ENCODE results near the gene SRPK1. TPM values are rescaled to one million over a fixed set of nuclear protein-coding genes. Genes with fewer than 3 reads are reported as not detected.
"Not testable (repeated sequence)": the region's sequence is repeated elsewhere in the genome, so short reads cannot be mapped to it uniquely, and the experiment has no call there.

The SRPK1 gene
- total RNA-seq, 1 donor = 36.6 TPM

DNA sequence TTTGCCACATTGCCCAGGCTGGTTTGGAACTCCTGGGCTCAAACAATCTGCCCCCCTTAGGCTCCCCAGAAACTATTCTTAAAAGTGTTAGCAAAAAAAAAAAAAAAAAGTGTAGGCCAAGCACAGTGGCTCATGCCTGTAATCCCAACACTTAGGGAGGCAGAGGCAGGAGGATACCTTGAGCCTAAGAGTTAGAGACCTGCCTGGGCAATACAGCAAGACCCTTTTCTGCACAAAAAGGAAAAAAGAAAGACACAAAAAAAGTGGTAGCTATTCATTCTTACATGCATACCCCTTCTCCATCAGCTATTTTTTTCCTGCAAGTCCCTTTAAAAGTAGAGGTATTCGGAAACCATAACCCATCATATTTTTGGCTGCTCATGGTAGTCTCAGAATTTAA lies 3.2 kb upstream of the SRPK1 start:
- TF ChIP-seq CTCF (IDR thresholded peaks at IDR 0.05; ENCODE audit: extremely low read depth, low read depth, low read length) = no peak
- H3K4me3 ChIP-seq (ENCODE audit: insufficient read depth, low read length) = no peak overlapping the region
- H3K27me3 ChIP-seq (ENCODE audit: insufficient read depth, low read length) = no peaks in the 10 kb centered on the region
- H3K4me1 ChIP-seq (ENCODE audit: insufficient read depth, low read length) = peaks cover 11% of the 10 kb centered on the region
- H3K79me2 ChIP-seq (ENCODE audit: insufficient read depth, low read length) = peaks cover 21% of the 10 kb centered on the region
- H3K9me3 ChIP-seq (ENCODE audit: low read depth, low read length) = no peaks in the 10 kb centered on the region
- no peak for DNase-seq (ENCODE audit: insufficient read length, low spot score, missing footprints)
- no peak overlapping the region for H2AFZ ChIP-seq (ENCODE audit: low read length)
- no peaks in the 10 kb centered on the region for H3K36me3 ChIP-seq (ENCODE audit: insufficient read depth, low read length)
- no peak overlapping the region for H3K27ac ChIP-seq (ENCODE audit: low read depth, low read length)
- no peaks in the 10 kb centered on the region for H4K20me1 ChIP-seq (ENCODE audit: insufficient read depth, low read length)
- H3K4me2 ChIP-seq (ENCODE audit: insufficient read depth, low read length) = no peak overlapping the region

GRCh38 chr6:35922139-35922554 lies 1.2 kb upstream of the SRPK1 start:
- Histone ChIP-seq H3K27me3 (ENCODE audit: insufficient read depth, low read length) (no peaks in the 10 kb centered on the region), H3K27ac (ENCODE audit: low read depth, low read length) (no peak overlapping the region), H3K4me1 (ENCODE audit: insufficient read depth, low read length) (peaks cover 25% of the 10 kb centered on the region), H3K79me2 (ENCODE audit: insufficient read depth, low read length) (peaks cover 41% of the 10 kb centered on the region), H2AFZ (ENCODE audit: low read length) (peak overlapping the region; percentile 49), H4K20me1 (ENCODE audit: insufficient read depth, low read length) (no peaks in the 10 kb centered on the region), H3K4me2 (ENCODE audit: insufficient read depth, low read length) (no peak overlapping the region), H3K36me3 (ENCODE audit: insufficient read depth, low read length) (no peaks in the 10 kb centered on the region), H3K4me3 (ENCODE audit: insufficient read depth, low read length) (no peak overlapping the region), H3K9me3 (ENCODE audit: low read depth, low read length) (no peaks in the 10 kb centered on the region)
- no peak for TF ChIP-seq CTCF (IDR thresholded peaks at IDR 0.05; ENCODE audit: extremely low read depth, low read depth, low read length)
- no peak for DNase-seq (ENCODE audit: insufficient read length, low spot score, missing footprints)

DNA sequence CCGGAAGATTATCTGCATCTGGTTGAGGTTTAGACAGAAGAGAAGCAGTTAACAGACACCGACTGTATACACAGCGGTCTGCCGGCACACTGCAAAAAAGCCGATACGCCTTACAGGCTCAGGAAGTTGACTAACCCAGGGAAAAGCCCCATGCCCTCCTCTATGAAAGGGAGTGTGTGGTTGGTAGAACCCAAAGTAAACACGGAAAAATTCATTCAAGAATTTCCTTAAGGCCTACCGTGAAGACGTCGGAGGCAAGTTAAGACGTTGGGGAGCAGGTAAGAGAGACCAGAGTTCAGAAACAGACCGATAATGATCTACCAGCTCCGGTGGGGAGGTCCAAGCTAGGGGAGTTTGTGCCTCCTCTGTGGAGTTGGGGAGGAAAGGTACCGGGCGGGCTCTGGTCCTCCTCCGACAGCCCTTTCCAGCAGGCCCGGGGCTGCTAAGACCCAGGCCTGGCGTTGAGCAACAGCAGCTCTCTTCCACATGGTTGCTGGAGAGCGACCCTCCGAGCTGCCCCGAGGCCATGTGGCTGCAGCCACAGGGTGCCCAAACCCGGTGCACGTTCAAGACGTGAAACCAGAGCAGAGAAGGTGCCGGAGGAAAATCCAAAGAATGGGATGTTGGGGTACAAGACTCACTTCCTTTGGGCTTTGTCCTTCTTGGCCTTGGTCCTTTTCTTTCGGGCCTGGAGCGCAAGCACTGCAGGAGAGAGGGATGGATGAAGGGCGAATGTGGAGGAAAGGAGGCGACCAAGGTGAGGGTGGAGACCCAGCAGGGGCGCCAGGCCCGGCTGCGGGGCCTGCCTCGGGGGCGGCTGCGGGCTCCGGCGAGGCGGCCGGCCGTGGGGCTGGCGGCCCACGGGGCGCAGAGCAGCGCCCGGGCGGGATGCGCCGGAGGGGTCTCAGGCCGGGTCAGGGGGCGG lies 809 bp downstream of the SRPK1 start:
- DNase-seq (ENCODE audit: insufficient read length, low spot score, missing footprints) = peak; percentile 90
- Histone ChIP-seq H3K9me3 (ENCODE audit: low read depth, low read length) (no peaks in the 10 kb centered on the region), H3K27ac (ENCODE audit: low read depth, low read length) (peak overlapping the region; percentile 57), H3K4me3 (ENCODE audit: insufficient read depth, low read length) (peak overlapping the region; percentile 80), H3K27me3 (ENCODE audit: insufficient read depth, low read length) (no peaks in the 10 kb centered on the region), H3K79me2 (ENCODE audit: insufficient read depth, low read length) (peaks cover 55% of the 10 kb centered on the region), H2AFZ (ENCODE audit: low read length) (peak overlapping the region; percentile 76), H3K4me2 (ENCODE audit: insufficient read depth, low read length) (peak overlapping the region; percentile 84), H4K20me1 (ENCODE audit: insufficient read depth, low read length) (no peaks in the 10 kb centered on the region), H3K36me3 (ENCODE audit: insufficient read depth, low read length) (peaks cover 3% of the 10 kb centered on the region), H3K4me1 (ENCODE audit: insufficient read depth, low read length) (peaks cover 25% of the 10 kb centered on the region)
- TF ChIP-seq CTCF (IDR thresholded peaks at IDR 0.05; ENCODE audit: extremely low read depth, low read depth, low read length) = no peak

- Histone ChIP-seq H3K4me1 (ENCODE audit: insufficient read depth, low read length) (peaks cover 25% of the 10 kb centered on the region), H4K20me1 (ENCODE audit: insufficient read depth, low read length) (no peaks in the 10 kb centered on the region), H3K79me2 (ENCODE audit: insufficient read depth, low read length) (peaks cover 60% of the 10 kb centered on the region), H3K4me2 (ENCODE audit: insufficient read depth, low read length) (peak overlapping the region; percentile 84), H3K4me3 (ENCODE audit: insufficient read depth, low read length) (peak overlapping the region; percentile 80), H3K9me3 (ENCODE audit: low read depth, low read length) (no peaks in the 10 kb centered on the region), H3K27ac (ENCODE audit: low read depth, low read length) (peak overlapping the region; percentile 57), H3K36me3 (ENCODE audit: insufficient read depth, low read length) (peaks cover 8% of the 10 kb centered on the region), H2AFZ (ENCODE audit: low read length) (peak overlapping the region; percentile 76), H3K27me3 (ENCODE audit: insufficient read depth, low read length) (no peaks in the 10 kb centered on the region)
- TF ChIP-seq CTCF (IDR thresholded peaks at IDR 0.05; ENCODE audit: extremely low read depth, low read depth, low read length) = no peak
- DNase-seq (ENCODE audit: insufficient read length, low spot score, missing footprints) = peak; percentile 55
Observed at GRCh38 chr6:35919085-35919826, 1.6 kb downstream of the SRPK1 start.

GRCh38 chr6:35916893-35917292 lies 4.0 kb downstream of the SRPK1 start:
- Histone ChIP-seq H3K79me2 (ENCODE audit: insufficient read depth, low read length) (peaks cover 67% of the 10 kb centered on the region), H3K36me3 (ENCODE audit: insufficient read depth, low read length) (peaks cover 11% of the 10 kb centered on the region)

More at GRCh38 chr6:35916893-35917292, 4.0 kb downstream of the SRPK1 start:
- not testable (repeated sequence) for DNase-seq (ENCODE audit: insufficient read length, low spot score, missing footprints); H4K20me1 ChIP-seq (ENCODE audit: insufficient read depth, low read length); H3K4me2 ChIP-seq (ENCODE audit: insufficient read depth, low read length); H3K4me3 ChIP-seq (ENCODE audit: insufficient read depth, low read length); H3K9me3 ChIP-seq (ENCODE audit: low read depth, low read length); H3K27ac ChIP-seq (ENCODE audit: low read depth, low read length); H3K27me3 ChIP-seq (ENCODE audit: insufficient read depth, low read length); H2AFZ ChIP-seq (ENCODE audit: low read length)
- H3K4me1 ChIP-seq (ENCODE audit: insufficient read depth, low read length) = peaks cover 35% of the 10 kb centered on the region

Measured in osteoblast (primary cell).